HG03097 (cell line): ENCODE results near the gene NEDD4L.

Source experiments
- ATAC-seq: cut with Tn5 transposase; IDR thresholded peaks from one replicate; pipeline ENCODE4 v1.9.1; 2021; ENCODE audit not compliant: unreplicated experiment, low FRiP score

Gene NEDD4L

DNA sequence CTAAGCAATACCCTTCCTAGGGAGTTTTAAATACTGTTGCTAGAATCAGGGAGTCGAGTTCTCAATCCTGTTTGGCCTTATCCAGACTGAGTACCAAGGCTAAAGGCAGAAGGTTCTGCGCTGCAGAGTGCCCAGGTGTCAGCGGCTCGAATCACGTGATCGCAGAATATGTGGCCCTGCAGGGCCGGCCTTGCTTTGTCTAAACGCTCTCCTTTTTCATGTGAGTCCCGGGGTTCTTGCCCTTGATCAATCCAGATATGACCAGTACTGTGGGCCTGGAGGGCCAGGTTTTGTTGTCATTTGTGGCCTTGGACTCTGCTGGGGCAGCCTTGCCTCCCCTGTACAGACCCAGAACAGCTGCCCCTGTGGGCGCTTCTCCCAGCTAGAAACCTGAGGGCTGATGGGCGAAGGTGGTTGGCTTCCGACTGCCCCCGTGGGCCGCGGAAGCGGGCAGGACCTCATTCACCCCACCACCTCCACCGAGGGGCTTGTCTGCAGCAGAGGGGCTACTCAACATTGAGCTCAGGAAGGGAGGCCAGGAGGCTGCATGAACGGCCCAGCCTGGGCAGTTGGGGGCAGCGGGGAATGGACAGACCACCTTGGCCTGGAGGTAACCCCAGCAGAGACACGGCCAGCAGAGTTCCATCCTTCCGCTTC is 359.9 kb downstream of the NEDD4L start:
- ATAC-seq: no peak

GRCh38 chr18:58405107-58405898 is 361.3 kb downstream of the NEDD4L start:
- no peak for ATAC-seq

DNA sequence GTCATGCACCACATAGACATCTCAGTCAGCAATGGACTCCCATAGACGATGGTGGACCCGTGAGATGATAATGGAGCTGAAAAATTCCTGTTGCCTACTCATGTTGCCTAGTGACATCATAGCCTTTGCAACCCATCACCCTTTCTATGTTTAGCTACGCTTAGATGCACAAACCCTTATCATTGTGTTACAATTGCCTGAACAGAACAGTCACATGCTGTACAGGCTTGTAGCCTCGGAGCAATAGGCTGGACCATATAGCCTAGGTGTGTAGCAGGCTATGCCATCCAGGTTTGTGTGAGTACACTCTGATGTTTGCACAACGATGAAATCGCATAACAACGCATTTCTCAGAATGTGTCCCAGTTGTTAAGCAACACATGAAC is 363.2 kb downstream of the NEDD4L start:
- no peak for ATAC-seq

GRCh38 chr18:58407649-58408407 is 363.8 kb downstream of the NEDD4L start:
- no peak for ATAC-seq

GRCh38 chr18:58408665-58409064 is 364.6 kb downstream of the NEDD4L start:
- ATAC-seq: no peak

DNA sequence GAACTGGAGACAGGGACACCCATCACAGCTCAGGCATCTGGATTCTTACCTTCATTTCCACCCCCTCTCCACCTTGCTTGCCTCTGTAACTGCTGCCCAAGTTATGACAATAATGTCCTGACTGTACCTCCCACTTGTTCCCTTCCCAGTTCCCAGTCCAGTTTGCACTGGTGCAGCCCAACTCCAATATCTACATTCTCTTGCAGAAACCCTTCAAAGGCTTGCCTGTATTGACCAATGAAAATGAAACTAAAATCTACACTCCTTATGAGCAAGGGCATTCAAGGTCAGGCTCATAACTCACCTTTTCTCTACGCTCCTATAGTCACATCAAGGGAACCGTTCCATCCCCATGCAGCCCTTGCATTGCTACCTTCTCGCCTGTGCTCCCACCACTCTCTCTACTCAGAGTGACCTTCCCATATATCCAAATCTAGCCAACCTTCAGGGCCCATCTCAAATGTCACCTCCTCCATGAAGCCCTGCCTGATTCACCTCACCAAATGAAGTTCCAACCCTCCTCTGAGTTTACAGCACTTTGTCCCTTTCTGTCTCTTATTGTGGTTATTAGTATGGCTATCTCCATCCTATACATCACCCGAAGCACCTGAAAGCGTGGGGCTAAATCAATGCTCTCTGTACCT is 365.9 kb downstream of the NEDD4L start:
- ATAC-seq: no peak

GRCh38 chr18:58411323-58411722 is 367.3 kb downstream of the NEDD4L start:
- no peak for ATAC-seq

DNA sequence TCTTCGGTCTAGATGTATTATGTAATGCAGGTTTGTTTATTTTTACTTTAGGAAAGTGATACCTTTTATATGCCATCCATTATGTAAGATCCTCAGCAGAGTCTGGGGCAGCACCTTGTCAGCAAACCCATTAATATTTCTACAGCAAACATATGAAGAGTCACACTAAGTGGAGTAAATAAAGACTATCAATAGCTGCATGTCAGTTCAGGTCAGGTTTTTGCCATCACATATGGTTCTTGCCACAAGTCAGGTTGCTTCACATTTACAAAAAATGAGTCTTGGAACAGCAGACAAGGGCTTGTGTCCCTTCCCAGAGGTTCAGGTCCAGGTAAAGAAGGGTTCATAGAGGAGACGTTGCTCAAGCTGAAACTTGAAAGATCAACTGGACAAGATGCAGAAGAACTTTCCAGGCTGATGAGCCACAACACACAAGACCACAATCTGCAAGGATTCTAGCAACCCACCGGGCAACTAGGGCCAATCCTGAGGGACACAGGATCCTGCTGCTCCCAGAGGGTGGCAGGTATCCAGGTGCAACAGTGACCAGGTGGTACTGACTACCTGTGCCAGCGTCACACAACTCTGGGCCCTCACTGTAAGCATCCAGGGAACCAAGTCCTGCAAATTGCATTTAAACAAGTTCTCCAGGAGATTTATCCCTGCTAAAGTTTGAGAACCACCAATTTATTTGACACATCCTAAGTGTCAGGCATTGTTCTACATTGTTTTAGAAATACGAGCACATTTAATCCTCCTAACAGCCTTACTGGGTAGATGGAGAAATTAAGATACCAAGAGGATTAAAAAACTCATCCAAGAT is 369.0 kb downstream of the NEDD4L start:
- ATAC-seq: no peak

DNA sequence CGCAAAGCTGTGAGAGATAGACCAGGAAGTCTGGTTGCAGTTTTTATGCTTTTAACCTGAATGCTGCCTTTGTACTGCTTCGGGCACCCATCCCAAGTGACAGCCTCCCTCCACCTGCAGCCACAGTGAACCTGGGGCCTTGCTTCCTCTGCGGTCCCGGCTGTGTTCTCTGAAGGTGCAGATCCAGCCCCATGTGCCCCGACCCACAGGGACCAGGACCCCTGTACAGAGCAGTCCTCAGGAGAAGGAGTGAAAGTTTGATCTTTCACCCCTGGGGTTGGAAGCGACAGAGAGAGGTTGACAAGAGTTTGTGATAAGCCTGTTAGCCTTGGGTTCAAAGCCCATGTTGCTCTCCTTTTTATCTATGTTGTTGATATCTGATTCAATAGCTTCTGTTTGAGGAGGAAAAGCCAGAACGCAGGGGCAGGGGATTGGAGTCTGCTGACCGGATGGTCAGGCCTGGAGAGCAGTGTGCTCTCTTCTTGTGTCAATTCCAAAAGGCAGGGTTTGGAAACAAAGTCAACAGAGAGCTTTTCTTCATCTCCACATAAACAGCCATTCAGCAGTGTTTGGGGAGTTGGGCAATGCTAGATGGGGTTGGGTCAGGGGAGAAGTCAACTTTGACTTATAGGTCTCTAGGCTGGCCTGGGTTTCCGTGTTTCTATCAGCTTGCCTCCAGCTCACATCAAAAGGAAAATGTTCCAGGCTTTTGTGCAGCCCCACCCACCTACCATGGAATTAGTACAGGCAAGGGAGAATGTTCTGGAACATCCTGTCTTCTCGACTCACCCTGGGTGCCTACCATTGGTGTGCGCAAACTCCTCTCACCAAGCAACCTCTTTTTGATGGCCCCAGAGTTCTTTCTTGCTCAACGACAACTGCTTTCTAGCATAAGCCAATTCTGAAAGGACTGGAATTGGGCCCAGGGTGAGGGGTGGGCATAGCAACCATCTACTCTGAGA is 369.9 kb downstream of the NEDD4L start:
- ATAC-seq: no peak

DNA sequence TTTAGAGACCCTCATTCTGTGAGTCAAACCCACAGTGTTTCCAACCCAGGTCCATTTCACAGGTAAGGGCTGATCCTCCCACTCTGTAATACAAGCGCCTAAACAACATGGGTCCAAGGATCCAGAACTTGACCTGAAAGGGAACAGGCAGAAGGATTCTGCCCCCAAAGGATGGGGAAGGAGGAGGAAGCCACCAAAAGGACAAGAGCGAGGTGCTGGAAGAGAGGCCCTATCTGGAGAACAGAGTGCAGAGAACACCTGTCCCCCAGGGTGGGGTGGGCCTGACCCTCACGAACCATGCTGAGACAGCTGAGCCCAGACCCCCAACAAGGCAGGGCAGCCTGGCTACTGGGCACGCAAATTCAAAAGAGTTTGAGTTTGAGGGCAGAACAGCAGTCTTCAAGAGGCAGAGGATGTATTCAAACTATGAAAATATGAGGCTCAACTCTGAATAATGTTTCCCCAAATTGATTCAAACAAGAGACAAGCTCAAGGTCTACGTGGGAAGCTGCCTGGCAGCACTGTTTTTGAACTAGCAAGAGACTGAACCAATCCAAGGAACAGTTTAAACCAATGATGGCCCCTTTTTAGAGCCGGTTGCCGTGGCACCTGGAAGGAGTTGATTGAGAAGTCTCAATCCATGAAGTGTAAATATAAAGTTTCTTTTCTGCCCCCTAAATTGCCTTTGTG is 372.1 kb downstream of the NEDD4L start:
- no peak for ATAC-seq

- no peak for ATAC-seq
Measured at GRCh38 chr18:58416704-58417683, 373.0 kb downstream of the NEDD4L start.

GRCh38 chr18:58417752-58418151 is 373.7 kb downstream of the NEDD4L start:
- no peak for ATAC-seq

DNA sequence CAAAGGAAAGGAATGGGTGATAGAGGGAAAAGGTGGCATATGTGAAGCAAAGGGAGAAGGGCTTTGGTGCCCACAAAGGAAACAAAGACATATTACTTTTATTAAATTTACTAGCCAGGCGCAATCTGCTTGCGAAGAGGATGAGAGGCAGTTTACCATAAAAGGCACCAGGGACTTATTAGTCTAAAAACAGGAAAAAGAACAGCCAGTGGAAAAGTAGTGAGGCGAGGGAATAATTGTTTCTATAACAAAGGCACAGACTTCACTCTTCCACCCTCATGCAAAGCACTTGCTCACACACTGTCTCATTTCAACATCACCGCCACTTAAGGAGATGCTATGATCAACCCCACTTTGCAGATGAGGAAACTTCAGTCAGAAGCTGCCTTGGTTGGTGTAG is 374.3 kb downstream of the NEDD4L start:
- no peak for ATAC-seq

DNA sequence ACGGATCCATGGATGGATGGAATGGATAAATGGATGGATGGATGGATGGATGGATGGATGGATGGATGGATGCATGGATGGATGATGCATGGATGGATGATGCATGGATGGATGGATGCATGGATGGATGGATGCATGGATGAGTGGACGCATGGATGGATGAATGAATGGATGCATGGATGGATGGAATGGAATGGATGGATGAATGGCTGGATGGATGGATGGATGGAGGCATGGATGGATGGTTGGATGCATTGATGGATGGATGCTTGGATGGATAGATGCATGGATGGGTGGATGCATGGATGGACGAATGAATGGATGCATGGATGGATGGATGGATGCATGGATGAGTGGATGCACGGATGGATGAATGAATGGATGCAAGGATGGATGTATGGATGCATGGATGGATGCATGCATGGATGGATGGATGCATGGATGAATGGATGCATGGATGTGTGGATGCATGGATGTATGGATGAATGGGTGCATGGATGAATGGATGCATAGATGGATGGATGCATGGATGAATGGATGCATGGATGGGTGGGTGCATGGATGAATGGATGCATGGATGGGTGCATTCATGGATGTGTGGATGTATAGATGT is 375.7 kb downstream of the NEDD4L start:
- no peak for ATAC-seq

DNA sequence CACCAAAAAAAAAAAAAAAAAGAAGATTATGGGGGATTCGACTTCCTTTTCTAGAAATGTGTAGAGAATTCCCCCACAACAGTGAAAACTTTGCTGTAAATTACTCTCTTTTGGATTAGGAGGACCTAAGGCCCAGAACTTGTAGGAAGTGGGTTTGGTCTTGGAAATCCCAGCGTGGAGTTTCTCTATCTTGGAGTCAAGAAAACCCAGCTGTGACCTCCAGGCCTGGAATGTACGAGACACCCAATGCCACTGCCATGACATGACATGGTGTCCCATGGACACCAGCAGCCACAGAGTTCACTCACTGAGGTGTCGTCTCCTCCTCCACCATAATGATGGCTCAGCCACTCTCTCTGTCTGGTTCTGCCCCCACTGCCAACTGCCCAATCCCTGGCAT is 382.6 kb downstream of the NEDD4L start:
- no peak for ATAC-seq

DNA sequence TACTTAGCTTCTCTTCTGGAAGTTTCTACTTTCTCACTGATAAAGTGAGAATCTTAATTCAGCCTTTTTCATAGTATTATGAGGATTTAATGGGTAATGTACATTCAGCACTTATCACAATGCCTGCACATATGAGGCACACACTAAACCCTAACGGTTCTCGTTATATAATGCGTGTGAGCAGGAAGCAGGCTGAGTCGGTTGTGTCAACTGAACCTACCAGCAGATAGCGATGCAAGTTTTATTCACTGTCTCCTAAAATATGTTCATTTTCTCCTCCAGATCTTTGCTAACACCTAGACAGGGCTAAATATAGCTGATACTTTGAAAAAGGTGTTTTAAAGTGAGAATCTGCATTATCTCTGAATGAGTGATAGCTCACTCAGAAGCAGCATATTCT is 383.3 kb downstream of the NEDD4L start:
- no peak for ATAC-seq

DNA sequence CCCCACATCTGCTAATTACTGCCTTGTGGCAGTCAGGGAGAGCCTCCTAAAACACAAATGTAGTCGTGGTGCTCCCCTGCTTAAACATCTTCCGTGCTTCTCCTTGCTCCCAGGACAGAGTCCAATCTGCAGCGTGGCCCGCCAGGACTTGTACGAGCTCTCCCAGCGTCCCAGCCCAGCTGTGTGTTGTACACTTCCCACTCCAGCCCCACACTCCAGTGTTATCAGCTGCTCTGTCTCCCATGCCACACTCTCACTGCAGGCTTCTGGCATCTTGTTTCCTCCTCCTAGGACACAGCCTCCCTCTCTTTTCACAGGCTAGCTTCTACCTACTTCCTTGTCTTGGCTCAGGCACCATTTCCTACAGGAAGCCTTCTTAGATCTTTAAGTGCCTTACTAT is 385.4 kb downstream of the NEDD4L start:
- ATAC-seq: no peak
